Prostate gland (tissue), 2 donors: Measurements from ENCODE around the gene BZW2. TPM values are rescaled to one million over a fixed set of nuclear protein-coding genes. Genes with fewer than 3 reads are reported as not detected.

Experiments used
- DNase-seq: peaks from one replicate; pipeline ENCODE4 v3.0.0-alpha.2; 2019; ENCODE audit warnings: low spot score
- H3K27ac ChIP-seq, 2 donors: fragments of 200-600 bp; sonication (generic); 2 replicates each; pipeline ENCODE4 v1.5.1; 2017 to 2019
- H3K27me3 ChIP-seq: fragments of 200-600 bp; sonication (generic); replicated peaks from 2 replicates; pipeline ENCODE4 v1.5.1; 2019; ENCODE audit not compliant: insufficient read depth
- H3K36me3 ChIP-seq, 2 donors: fragments of 200-600 bp; sonication (generic); 1 replicate in 1 of 2; 2 replicates in 1 of 2; pipeline versions ENCODE4 v1.5.1 to v1.8.1; 2017 to 2019
- H3K4me1 ChIP-seq: fragments of 200-600 bp; sonication (generic); replicated peaks from 2 replicates; pipeline ENCODE4 v1.5.1; 2019
- H3K4me3 ChIP-seq, 2 donors: fragments of 200-600 bp; sonication (generic); 2 replicates each; pipeline ENCODE4 v1.5.1; 2017 to 2019
- H3K9me3 ChIP-seq: fragments of 200-600 bp; sonication (generic); 2 replicates; pipeline ENCODE4 v1.5.1; 2017
- POLR2A ChIP-seq: fragments of 450-650 bp; IDR thresholded peaks from one replicate; pipeline ENCODE4 v1.6.1; 2016; ENCODE audit warnings: antibody characterized with exemption, mild to moderate bottlenecking
- POLR2AphosphoS5 ChIP-seq: sonication (generic); formaldehyde crosslinking; IDR thresholded peaks from one replicate; pipeline ENCODE4 v1.6.1; 2017; ENCODE audit warnings: antibody characterized with exemption
- WGBS: methylation state at CpG from one replicate; pipeline ENCODE4 v1.1.5; 2018; 5-methylcytosine and 5-hydroxymethylcytosine counted together
- intact Hi-C: fragments of 100-400 bp; cut with DNase I; formaldehyde crosslinking; loops from one replicate; pipeline ENCODE4 v1.14.2; 2022
- total RNA-seq, 2 donors: library from RNA; depleted of rRNA; stranded (reverse); fragments of >200 nt; gene quantifications; one replicate each; pipeline ENCODE4 v1.1.0, GENCODE V29; 2016
- TF ChIP-seq, protein P1 (sequence below), 4 experiments: fragments of 200-600 bp in 2 of 4; fragments of 450-650 bp in 2 of 4; sonication (generic) in 2 of 4; IDR thresholded peaks; 1 replicate in 3 of 4; 2 replicates in 1 of 4; pipeline ENCODE4 v1.5.1; 2016 to 2019; ENCODE audit warnings: antibody characterized with exemption in 4 of 4, mild to moderate bottlenecking in 2 of 4, moderate library complexity in 2 of 4

The BZW2 gene
- total RNA-seq, 2 donors from 2014 or later: 31.0 to 33.5 TPM

DNA sequence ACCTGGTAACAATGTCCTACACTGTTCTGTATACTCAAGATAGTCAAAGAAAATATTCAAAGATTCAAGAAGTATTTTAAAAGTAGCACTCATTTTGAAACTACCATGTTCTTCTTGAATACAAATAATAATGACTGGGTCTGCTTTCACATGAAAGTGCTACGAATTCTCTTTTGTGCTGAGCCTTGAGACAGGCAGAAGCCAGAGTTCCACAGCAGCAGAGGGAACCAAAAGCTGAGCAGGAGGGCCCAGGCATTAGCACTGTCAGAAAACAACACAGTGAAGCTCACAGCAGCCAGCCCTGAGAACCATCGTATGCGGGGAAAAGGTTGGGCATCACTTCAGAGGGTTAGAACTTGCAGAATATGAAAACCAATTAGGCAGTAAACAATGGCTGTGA is 39.3 kb upstream of the BZW2 start:
- H3K9me3 ChIP-seq: no peaks in the 10 kb centered on the region
- intact Hi-C loops: loop anchor here (10.0 kb wide), 1 partner anchor 308 kb away; no protein-coding TSS in a partner anchor
- H3K4me1 ChIP-seq: no peaks in the 10 kb centered on the region
- no peak overlapping the region for H3K4me3 ChIP-seq
- H3K27ac ChIP-seq: no peak overlapping the region
- TF ChIP-seq, protein P1, sequence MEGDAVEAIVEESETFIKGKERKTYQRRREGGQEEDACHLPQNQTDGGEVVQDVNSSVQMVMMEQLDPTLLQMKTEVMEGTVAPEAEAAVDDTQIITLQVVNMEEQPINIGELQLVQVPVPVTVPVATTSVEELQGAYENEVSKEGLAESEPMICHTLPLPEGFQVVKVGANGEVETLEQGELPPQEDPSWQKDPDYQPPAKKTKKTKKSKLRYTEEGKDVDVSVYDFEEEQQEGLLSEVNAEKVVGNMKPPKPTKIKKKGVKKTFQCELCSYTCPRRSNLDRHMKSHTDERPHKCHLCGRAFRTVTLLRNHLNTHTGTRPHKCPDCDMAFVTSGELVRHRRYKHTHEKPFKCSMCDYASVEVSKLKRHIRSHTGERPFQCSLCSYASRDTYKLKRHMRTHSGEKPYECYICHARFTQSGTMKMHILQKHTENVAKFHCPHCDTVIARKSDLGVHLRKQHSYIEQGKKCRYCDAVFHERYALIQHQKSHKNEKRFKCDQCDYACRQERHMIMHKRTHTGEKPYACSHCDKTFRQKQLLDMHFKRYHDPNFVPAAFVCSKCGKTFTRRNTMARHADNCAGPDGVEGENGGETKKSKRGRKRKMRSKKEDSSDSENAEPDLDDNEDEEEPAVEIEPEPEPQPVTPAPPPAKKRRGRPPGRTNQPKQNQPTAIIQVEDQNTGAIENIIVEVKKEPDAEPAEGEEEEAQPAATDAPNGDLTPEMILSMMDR (IDR thresholded peaks at IDR 0.05): no peak
- TF ChIP-seq POLR2AphosphoS5 (no peak), POLR2A (no peak)
- H3K27me3 ChIP-seq: no peaks in the 10 kb centered on the region
- no peak for DNase-seq
- 85% methylated on average over 3 of the region's 3 CpGs for WGBS
- H3K36me3 ChIP-seq: no peaks in the 10 kb centered on the region

DNA sequence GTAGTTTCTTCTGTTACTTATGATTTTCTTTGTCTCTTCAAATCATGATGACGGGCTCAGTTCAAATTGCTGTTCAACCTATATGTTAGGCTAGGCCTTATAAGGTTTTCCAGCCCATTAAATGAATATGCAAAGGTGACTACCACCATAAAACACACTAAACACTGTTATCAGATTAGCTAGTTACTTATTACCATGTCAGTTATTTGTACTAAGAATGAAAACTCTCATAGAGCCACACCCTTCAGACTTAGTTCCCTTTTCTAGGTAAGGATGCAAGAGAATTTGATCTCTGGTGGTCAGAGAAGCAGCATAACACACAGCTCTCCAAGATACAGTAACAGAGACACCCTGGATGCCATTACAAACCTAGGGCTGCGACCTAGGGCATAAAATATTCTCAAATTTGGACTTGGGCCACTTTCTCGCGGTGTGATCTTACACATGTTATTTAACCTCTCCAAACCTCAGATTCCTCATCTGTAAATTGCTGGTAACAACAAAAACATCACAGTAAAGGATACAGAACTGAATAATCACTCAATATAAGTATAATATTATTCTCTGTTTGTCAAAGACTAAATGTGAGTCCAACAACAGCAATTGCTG is 36.0 kb upstream of the BZW2 start:
- intact Hi-C loops: loop anchor here (10.0 kb wide), 1 partner anchor 305 kb away; no protein-coding TSS in a partner anchor
- no peaks in the 10 kb centered on the region for H3K4me1 ChIP-seq
- H3K36me3 ChIP-seq: no peaks in the 10 kb centered on the region

DNA sequence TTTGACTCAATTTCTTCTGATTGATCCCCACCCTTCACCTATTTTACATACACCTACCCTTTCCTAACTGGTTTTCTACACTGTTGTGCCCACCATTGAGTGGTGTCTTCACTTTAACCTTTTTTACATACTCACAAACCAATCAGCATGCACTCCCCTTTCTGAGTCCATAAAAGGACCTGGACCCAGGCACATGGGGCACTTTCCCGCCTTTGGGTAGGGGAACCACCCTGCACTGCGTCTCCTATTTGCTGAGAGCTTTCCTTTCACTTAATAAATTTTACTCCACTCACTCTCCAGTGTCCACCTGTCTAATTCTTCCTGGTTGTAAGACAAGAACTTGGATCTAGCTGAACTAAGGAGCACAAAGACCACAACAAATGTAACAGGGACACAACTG is 34.3 kb upstream of the BZW2 start:
- Histone ChIP-seq H3K4me3 (no peak overlapping the region), H3K4me1 (no peaks in the 10 kb centered on the region), H3K9me3 (no peaks in the 10 kb centered on the region), H3K36me3 (no peaks in the 10 kb centered on the region), H3K27ac (no peak overlapping the region), H3K27me3 (no peaks in the 10 kb centered on the region)
- intact Hi-C loops: no loop called here
- 77% methylated on average over 2 of the region's 2 CpGs for WGBS
- DNase-seq: no peak
- TF ChIP-seq POLR2AphosphoS5 (no peak), POLR2A (no peak)
- TF ChIP-seq, protein P1 (IDR thresholded peaks at IDR 0.05): no peak

More for the DNA sequence above, 36.0 kb upstream of the BZW2 start:
- no peak overlapping the region for H3K27ac ChIP-seq
- DNase-seq: no peak
- no peaks in the 10 kb centered on the region for H3K9me3 ChIP-seq
- TF ChIP-seq POLR2A: no peak
- TF ChIP-seq POLR2AphosphoS5: no peak
- TF ChIP-seq, protein P1 (IDR thresholded peaks at IDR 0.05): no peak
- 82% methylated on average over 4 of the region's 4 CpGs for WGBS
- no peak overlapping the region for H3K4me3 ChIP-seq
- H3K27me3 ChIP-seq: no peaks in the 10 kb centered on the region

DNA sequence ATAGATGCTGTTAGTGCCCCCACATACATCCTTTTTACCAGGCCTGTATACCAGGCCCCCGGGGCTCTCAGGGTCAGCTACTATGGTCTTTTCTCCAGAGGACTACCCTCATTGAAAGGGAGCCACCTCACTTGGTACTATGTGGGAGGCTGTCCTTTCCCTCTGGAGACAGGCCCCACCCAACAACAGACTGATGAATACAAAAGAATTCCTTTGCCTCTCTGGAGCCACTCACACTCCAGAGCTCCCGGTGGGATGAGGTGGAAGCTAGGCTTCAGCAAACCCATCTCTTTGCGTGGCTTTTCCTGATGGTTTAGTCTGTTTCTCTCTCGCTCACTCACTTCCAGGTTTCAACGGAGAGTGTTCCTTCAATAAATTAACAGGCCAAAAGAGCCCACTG is 30.8 kb upstream of the BZW2 start:
- Histone ChIP-seq H3K4me3 (no peak overlapping the region), H3K27ac (no peak overlapping the region), H3K9me3 (no peaks in the 10 kb centered on the region), H3K4me1 (no peaks in the 10 kb centered on the region), H3K36me3 (no peaks in the 10 kb centered on the region), H3K27me3 (no peaks in the 10 kb centered on the region)
- WGBS: 71% methylated on average over 5 of the region's 5 CpGs
- DNase-seq: no peak
- TF ChIP-seq, protein P1 (IDR thresholded peaks at IDR 0.05): no peak
- no peak for TF ChIP-seq POLR2A
- no peak for TF ChIP-seq POLR2AphosphoS5
- intact Hi-C loops: no loop called here

DNA sequence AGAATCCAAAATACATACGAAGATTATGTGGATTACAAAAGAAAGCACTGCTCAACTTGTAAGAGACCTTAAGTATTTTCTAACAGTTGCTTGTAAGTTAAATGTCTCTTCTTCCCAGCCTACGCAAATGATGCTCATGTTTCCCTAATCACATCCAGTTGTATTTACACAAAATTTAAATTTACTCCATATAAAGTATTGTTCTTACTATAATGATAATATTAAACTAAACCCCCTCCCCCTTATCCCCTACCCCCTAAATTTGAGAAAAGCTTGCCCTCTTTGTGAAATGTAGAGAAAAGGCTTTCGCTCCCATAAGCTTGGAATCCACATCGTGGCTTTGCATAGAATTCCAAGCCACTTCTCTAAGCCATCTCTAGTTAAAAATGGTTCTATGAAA is 29.9 kb upstream of the BZW2 start:
- no peaks in the 10 kb centered on the region for H3K27me3 ChIP-seq
- TF ChIP-seq POLR2AphosphoS5 (no peak), POLR2A (no peak)
- TF ChIP-seq, protein P1 (IDR thresholded peaks at IDR 0.05): no peak
- H3K27ac ChIP-seq: no peak overlapping the region
- DNase-seq: no peak
- no peak overlapping the region for H3K4me3 ChIP-seq
- no peaks in the 10 kb centered on the region for H3K4me1 ChIP-seq
- no peaks in the 10 kb centered on the region for H3K36me3 ChIP-seq
- WGBS: 65% methylated on average over 4 of the region's 4 CpGs
- intact Hi-C loops: no loop called here
- no peaks in the 10 kb centered on the region for H3K9me3 ChIP-seq
